NK-92 treated with Interleukin-12 subunit alpha and Interleukin-12 subunit beta, amount 100 ng/mL, for 24 hours (cell line): ENCODE measurements around the gene RNF181.
"Not testable (repeated sequence)": the region's sequence is repeated elsewhere in the genome, so short reads cannot be mapped to it uniquely, and the experiment has no call there.

Experiments
- DNase-seq: peaks from one replicate; lab custom pipeline; 2025; lab: John Stamatoyannopoulos, UW

The RNF181 gene

GRCh38 chr2:85595301-85596025 lies at the start of gene RNF181:
TSS of gene RNF181 (plus strand) at chr2:85595745. CDS start at chr2:85595764, 19 bp downstream.
- DNase-seq = peak; percentile 91

GRCh38 chr2:85545780-85546240 lies 49.7 kb upstream of the RNF181 start:
- no peak for DNase-seq

- no peak for DNase-seq
These were observed 48.3 kb upstream of the RNF181 start for GRCh38 chr2:85547089-85547858.

DNA sequence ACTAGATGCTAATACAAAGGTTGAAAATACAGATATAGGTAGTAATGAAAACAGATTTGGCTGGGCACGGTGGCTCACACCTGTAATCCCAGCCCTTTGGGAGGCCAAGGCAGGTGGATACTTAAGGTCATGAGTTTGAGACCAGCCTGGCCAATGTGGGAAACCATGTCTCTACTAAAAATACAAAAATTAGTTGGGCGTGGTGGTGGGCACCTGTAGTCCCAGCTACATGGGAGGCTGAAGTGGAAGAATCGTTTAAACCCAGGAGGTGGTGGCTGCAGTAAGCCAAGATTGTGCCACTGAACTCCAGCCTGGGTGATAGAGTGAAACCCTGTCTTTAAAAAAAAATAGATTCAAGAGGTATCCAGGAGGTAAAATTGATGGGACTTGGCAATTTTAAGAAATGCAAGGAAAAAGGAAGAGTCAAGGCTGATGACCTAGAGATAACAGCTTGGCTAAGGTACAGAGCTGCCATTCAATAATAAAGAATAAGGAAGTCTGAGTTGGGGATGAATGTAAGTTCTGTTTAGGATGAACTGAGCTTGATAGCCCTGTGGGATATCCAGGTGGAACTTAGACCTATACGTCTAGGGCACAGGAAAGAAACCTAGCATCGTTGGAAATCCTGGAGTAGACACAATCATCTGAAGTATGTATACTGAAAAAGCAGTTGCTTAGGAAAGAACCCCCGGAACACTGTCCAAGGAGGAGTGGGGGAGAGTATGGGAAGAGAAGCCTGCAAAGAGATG lies 47.5 kb upstream of the RNF181 start:
- DNase-seq = no peak

- DNase-seq = no peak
These were observed 47.0 kb upstream of the RNF181 start for GRCh38 chr2:85548608-85548900.

- no peak for DNase-seq
These were observed 46.5 kb upstream of the RNF181 start for GRCh38 chr2:85549095-85549494.

DNA sequence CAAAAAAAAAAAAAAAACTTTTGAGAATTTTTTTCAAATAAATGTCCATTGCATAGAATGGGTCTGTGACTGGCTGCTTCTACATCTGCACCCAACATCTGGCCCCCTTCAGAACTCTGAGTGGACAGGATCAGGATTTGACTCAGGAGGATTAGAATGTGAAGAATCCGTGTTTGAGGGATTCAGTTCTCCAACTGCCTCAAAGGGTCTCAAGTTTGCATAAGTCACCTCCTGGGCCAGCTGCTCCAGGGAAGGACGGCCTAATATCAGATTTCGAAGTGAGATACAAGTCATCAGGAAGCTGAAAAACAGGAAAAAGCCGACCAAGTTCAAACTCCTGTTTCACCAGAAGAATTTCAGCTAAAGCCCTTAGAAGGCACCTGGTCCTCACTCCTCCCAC lies 45.7 kb upstream of the RNF181 start:
- DNase-seq = no peak

- no peak for DNase-seq
These were observed 45.1 kb upstream of the RNF181 start for GRCh38 chr2:85550486-85550885.

DNA sequence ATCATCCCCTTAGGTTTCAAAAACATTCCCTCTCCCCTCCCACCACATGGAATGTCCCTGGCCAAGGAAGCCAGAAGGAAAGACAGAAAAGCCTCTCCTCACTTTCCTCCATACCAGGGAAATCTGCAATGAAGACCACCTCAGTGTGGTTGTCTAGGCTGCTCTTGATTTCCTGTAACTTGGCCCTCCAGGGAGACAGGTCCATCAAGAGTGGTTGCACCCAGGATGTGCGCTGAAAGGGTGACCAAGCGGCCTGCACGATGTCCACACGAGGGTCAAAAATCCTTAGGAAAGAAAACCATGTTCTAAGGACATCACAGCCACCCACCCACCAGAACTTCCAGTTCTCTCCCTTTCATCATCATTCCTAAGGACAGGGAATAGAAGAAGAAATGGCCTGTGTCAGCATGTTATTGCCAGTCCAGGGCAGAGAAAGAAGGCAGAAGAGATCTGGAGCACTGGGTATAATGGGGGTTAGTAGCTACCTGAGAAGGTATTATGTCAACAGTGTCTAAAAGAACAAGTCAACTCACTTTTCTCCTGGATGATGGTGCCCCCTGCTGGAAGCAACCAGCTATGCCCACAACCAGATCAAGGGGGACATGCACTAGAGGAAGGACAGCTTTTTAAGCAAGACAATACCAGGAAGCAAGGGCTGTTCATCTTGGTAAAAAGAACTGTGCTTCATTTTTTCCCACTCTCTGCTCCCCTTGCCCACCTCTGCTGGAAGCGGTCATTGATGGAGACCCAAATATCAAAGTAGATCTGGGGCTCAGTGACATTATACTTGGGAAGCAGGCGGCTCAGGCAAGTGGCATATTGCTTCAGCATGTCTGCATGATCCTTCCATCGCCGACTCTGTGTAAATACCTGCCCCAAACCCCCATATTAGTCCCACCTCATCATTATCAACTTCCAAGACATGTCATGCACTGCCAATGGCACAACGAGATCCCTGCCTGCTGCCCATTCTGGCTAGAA lies 43.6 kb upstream of the RNF181 start:
- peak; percentile 55 for DNase-seq

- no peak for DNase-seq
These were observed 42.4 kb upstream of the RNF181 start for GRCh38 chr2:85553184-85553583.

DNA sequence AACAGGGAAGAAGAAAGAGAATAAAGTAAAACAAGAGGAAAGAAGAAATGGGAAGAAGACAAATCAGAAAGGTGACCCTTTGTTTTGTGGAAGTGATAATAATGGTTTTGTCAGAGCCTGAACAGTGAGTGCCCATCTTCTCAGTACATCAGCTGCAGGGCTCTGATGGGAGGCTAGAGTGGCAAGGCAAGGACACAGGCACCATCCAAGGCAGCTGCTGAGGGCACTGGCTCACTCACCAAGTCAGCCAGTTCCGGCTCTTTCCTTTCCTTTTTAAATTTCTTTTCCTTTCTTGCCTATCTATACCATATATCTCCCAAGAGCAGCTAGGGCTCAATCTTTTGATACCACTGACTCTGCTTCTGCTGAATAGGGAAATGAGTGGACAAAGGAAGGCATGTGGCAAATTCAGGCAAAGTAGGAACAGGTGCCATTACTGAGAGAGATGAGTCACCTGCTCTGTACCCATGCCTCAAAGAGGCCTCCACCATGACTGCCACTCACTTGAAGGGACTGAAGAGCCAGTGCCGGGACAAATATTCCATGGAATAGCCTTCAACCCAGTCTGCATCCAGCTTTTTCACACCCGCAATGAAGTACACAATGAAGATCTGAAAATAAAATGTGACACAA lies 40.4 kb upstream of the RNF181 start:
- DNase-seq = no peak

GRCh38 chr2:85557130-85557529 lies 38.4 kb upstream of the RNF181 start:
- no peak for DNase-seq

GRCh38 chr2:85558160-85558559 lies 37.4 kb upstream of the RNF181 start:
- DNase-seq = no peak

GRCh38 chr2:85560403-85560726 lies 35.2 kb upstream of the RNF181 start:
- not testable (repeated sequence) for DNase-seq

- peak; percentile 38 for DNase-seq
These were observed 34.7 kb upstream of the RNF181 start for GRCh38 chr2:85560812-85561279.

GRCh38 chr2:85561280-85562212 lies 34.0 kb upstream of the RNF181 start, which contains the start of gene GGCX:
TSS of gene GGCX (minus strand) at chr2:85561493. CDS start at chr2:85561428, 65 bp downstream.
- DNase-seq = peak; percentile 90

GRCh38 chr2:85564144-85564563 lies 31.4 kb upstream of the RNF181 start:
- DNase-seq = no peak

DNA sequence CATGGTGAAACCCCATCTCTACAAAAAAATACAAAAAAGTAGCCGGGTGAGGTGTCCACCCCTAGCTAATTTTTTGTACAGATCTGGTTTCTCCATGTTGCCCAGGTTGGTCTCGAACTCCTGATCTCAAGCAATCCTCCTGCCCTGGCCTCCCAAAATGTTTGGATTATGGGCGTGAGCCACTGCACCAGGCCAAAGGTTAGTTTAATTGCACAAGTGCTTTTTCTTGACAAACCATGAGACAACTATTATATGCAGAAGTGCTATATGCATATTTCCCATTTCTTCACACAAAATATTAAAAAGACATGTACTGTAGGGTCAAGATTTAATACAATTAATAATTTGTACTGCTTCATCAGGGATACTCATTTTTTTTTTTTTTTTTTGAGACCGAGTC lies 29.3 kb upstream of the RNF181 start:
- DNase-seq = no peak

- no peak for DNase-seq
These were observed 19.8 kb upstream of the RNF181 start for GRCh38 chr2:85575739-85576138.

DNA sequence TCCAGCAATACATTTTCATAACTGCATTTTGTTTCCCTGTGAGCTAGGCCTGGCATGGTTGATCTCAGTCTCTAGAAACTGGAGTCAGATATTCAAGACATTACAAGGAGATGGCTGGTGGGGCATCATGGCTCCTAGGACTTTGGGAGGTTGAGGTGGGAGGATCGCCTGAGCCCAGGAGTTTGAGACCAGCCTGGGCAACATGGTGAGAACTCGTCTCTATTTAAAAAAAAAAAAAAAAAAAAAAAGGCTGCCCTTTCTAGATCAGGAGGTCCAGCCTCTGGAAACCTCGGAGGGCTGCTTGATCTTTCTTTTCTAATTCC lies 18.5 kb upstream of the RNF181 start:
- no peak for DNase-seq
